DMS53 treated with DMSO at 0.1 percent for 48 hours (cell line): ENCODE data around the gene RCAN2.

Experiments
- DNase-seq: peaks from one replicate; lab custom pipeline; 2025; ENCODE audit not compliant: unreplicated experiment; lab: John Stamatoyannopoulos, UW

RCAN2 gene

GRCh38 chr6:46220352-46221221 lies 270.7 kb downstream of the RCAN2 start:
- no peak for DNase-seq

GRCh38 chr6:46219661-46220060 lies 271.6 kb downstream of the RCAN2 start:
- DNase-seq: no peak

GRCh38 chr6:46218457-46218856 lies 272.8 kb downstream of the RCAN2 start:
- DNase-seq: no peak

GRCh38 chr6:46217671-46218131 lies 273.5 kb downstream of the RCAN2 start:
- no peak for DNase-seq

DNA sequence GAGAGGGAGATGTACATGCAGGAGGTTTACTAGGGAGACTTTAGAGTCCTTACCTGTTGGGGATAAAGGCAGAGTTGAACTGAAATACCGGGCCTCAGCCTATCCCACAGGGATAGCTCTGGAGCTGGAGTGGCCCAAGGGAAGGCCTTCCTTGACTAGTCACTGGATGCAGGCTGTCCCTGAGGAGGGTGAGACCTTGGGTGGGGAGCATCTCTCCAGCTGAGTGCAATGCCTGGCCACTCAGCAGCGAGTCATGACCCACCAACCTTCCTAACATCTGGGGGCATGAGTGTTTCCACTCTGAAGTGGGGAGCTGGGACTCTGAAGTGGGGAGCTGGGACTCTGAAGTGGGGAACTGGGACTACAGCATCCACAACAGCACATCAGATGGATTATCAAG lies 274.4 kb downstream of the RCAN2 start:
- no peak for DNase-seq

GRCh38 chr6:46215777-46216176 lies 275.5 kb downstream of the RCAN2 start:
- DNase-seq: no peak

DNA sequence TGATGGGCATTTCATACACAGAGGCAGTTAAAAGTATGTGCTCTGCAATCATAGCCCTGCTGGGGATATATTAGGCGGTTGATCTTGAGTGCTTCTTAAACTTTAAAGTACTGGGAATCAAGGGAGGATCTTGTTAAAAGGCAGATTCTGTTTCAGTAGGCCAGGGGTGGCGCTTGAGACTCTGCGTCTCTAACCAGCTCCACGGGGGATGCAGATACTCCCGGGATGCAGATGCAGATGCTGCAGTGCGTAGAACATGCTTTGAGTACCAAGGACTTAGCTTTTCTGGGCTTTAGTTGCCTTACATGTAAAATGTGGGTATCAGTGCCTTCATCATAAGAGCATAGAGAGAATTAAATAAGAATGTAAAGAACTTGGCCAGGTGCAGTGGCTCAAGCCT lies 276.0 kb downstream of the RCAN2 start:
- DNase-seq: no peak

DNA sequence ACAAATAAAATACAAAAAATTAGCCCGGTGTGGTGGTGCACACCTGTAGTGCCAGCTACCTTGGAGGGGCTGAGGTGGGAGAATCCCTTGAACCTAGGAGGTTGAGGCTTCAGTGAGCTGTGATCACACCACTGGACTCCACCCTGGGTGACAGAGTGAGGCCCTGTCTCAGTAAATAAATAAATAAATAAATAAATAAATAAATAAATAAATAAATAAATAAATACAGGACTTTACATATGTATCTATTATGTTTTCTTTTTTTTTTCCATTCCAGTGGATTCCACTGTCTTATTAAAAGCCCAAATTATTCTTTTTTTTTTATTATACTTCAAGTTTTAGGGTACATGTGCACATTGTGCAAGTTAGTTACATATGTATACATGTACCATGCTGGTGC lies 279.3 kb downstream of the RCAN2 start:
- no peak for DNase-seq

GRCh38 chr6:46210294-46210693 lies 281.0 kb downstream of the RCAN2 start:
- DNase-seq: no peak

DNA sequence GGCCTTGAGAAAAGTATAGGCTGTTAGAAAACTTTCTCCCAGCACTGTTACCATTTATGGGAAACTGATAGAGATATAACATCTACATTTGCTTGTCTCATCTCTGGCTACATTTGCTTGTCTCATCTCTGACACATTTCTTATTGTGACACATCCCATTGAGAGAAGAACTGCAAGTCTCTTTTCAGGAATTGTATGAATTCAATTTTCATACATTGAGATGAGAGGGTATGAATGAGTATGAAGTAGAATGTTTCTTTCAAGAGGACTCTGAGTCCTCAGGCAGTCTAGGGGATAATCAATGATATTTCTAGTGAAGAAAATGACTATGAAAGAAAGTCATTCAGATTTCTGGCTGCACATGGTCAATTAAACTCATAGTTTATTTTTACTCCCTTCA lies 282.9 kb downstream of the RCAN2 start:
- DNase-seq: no peak

GRCh38 chr6:46207174-46207573 lies 284.1 kb downstream of the RCAN2 start:
- DNase-seq: no peak

DNA sequence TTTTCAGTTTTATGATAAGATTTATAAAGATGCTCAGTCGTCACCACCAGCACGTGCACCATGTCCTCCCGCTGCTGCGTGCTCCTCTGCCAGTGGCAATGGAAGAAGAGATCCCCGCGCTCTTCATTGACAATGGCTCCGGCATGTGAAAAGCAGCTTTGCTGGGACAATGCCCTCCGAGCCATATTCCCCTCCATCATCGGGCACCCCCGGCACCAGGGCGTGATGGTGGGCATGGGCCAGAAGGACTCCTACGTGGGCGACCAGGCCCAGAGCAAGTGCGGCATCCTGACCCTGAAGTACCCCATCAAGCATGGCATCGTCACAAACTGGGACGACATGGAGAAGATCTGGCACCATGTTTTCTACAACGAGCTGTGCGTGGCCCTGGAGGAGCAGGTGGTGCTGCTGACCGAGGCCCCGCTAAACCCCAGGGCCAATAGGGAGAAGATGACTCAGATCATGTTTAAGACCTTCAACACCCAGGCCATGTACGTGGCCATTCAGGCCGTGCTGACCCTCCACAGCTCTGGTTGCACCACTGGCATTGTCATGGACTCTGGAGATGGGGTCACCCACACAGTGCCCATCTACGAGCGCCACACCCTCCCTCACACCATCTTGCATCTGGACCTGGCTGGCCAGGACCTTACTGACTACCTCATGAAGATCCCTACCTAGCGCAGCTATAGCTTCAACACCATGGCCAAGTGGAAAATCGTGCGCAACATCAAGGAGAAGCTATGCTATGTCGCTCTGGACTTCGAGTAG lies 286.2 kb downstream of the RCAN2 start:
- no peak for DNase-seq

GRCh38 chr6:46203391-46204177 lies 287.7 kb downstream of the RCAN2 start:
- no peak for DNase-seq

- DNase-seq: no peak
These were observed 289.5 kb downstream of the RCAN2 start for GRCh38 chr6:46201702-46202101.

DNA sequence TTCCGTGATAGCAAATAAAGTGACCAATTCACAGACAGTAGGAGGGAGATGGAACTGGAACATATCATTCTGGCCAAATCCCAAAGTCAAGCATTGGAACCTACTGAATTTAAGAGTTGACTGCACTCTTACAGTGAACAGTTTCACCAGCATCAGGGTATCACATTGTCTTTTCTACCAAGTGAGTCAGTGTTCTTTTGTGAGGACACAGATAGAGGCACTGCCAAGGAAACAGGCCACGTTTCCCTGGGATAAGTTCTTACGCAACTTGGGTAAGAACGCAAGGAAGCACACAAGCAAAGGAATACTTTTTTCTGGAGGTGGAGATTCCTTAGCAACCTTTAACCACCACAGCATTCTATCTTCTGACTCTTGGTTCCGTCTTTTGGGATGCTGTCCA lies 291.9 kb downstream of the RCAN2 start:
- no peak for DNase-seq

DNA sequence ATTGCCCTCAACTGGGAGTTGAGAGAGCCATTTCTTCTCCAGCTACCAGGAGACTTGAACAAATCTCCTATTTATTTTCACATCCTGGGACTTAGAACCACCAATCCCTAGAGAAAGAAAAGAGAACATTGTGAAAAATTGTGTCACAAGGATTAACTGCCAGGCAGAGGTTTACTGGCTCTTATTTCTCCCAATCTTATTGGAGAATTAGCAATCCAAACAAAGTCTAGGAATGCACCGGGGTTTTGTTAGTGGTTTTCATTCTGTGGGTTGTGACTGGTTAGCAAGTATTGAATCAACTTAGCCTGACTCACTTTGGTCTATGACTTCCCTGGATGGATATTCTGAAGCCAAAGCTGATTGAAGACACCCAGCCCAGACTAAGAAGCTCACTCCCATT lies 299.3 kb downstream of the RCAN2 start:
- DNase-seq: no peak

- DNase-seq: no peak
These were observed 300.4 kb downstream of the RCAN2 start for GRCh38 chr6:46190889-46191288.

- DNase-seq: no peak
These were observed 301.5 kb downstream of the RCAN2 start for GRCh38 chr6:46189726-46190125.

- no peak for DNase-seq
These were observed 304.7 kb downstream of the RCAN2 start for GRCh38 chr6:46186583-46186982.

DNA sequence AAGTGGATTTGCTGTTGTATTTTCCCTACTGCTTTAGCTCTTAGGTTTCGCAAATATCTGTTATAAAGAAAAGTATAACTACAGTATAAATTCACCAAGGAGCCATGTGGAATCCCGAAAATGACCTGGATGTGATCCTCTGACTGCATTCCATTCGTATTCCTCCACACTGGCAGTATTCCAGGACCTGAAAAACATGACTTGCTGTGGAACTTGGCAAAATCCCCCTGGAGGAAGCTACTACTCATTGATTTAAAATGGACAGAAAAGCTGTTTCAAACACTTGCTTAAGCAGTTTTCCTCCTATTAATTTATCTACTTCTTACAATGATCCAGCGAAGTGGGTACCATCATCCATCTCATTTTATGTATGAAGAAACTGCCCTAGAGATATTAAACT lies 307.1 kb downstream of the RCAN2 start:
- DNase-seq: no peak

DNA sequence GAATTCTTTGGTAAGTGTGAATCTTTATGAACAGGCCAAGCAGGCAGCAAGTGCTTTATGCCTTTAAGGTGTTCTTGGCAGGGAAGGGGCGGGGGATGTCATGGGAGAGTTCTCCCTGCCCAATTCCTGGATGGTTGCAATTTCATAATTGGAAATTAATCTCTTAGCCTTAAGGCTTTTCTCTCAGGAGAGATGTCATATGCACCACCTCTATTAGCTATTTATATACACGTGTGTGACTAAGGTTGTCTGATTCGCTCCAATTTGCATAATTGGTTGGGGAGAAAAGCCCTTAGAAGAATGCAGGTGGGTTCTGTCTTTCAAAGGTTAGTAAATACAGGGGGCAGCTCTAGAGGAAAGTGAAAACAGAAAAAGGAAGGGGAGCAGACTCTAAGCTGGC lies 315.3 kb downstream of the RCAN2 start:
- DNase-seq: no peak
